ENCODE measurements around the gene PILRA. TPM values are rescaled to one million over a fixed set of nuclear protein-coding genes. Genes with fewer than 3 reads are reported as not detected.

The PILRA gene
- total and polyA plus RNA-seq, 2 of the 8 experiments (the other 6 are each of a cell fraction or from before 2014, with no cell fraction given) = 7.6 to 10.6 TPM

- Histone ChIP-seq H3K4me3 (ENCODE audit: extremely low read depth in 1 of 4, insufficient read depth in 2 of 4, low read depth in 3 of 4, low read length in 4 of 4) (no peak overlapping the region), H3K27ac (ENCODE audit: low read depth, low read length) (no peak overlapping the region), H3K23ac (ENCODE audit: insufficient read length) (no peak overlapping the region), H3K27me3 (replicated peaks in 1 of 4; ENCODE audit: control insufficient read depth in 3 of 4, extremely low read depth in 1 of 4, insufficient read depth in 3 of 4, low read length in 3 of 4) (no peaks in the 10 kb centered on the region), H3K36me3 (ENCODE audit: control insufficient read depth in 2 of 4, insufficient read depth in 4 of 4, low read length in 3 of 4) (peaks cover 8 to 40% (median 25%) of the 10 kb centered on the region in 4 experiments), H4K91ac (replicated peaks; ENCODE audit: insufficient read length, low read length) (no peak overlapping the region), H3K23me2 (ENCODE audit: low read depth, low read length) (no peaks in the 10 kb centered on the region), H2BK120ac (replicated peaks; ENCODE audit: low read depth, low read length) (no peak overlapping the region), H4K5ac (ENCODE audit: insufficient read length, low read depth, low read length) (no peak overlapping the region), H2BK5ac (ENCODE audit: low read depth, low read length) (no peak overlapping the region), H3K18ac (ENCODE audit: extremely low read depth, low read length) (no peak overlapping the region), H3K56ac (replicated peaks; ENCODE audit: insufficient read length, low read depth, low read length) (no peak overlapping the region), H4K20me1 (replicated peaks in 1 of 2; ENCODE audit: control insufficient read depth in 1 of 2, insufficient read depth in 2 of 2, low read length in 2 of 2) (peaks cover 0 to 4% of the 10 kb centered on the region in 2 experiments), H2AK5ac (ENCODE audit: low read depth, low read length) (no peak overlapping the region), H3K4me2 (ENCODE audit: insufficient read depth in 1 of 2, low read depth in 2 of 2, low read length in 2 of 2) (no peak overlapping the region), H3K9me3 (ENCODE audit: insufficient read depth in 2 of 2, low read depth in 1 of 2, low read length in 1 of 2) (no peaks in the 10 kb centered on the region), H4K8ac (ENCODE audit: extremely low read depth, insufficient read depth, low read length) (no peak overlapping the region), H3K4ac (replicated peaks; ENCODE audit: insufficient read length, low read depth, low read length) (no peak overlapping the region), H3K4me1 (replicated peaks in 1 of 4; ENCODE audit: control insufficient read depth in 3 of 4, insufficient read depth in 4 of 4, low read length in 3 of 4) (no peaks in the 10 kb centered on the region), H3K14ac (ENCODE audit: insufficient read length) (no peak overlapping the region), H2BK12ac (ENCODE audit: low read depth, low read length) (no peak overlapping the region), H2BK15ac (ENCODE audit: low read length) (no peak overlapping the region), H2BK20ac (ENCODE audit: low read length) (no peak overlapping the region), H3K79me1 (ENCODE audit: low read depth, low read length) (peaks cover 2% of the 10 kb centered on the region; the same call in 1 of the 2 replicates), H3K9ac (replicated peaks in 1 of 4; ENCODE audit: extremely low read depth in 1 of 4, low read depth in 3 of 4, low read length in 3 of 4) (no peak overlapping the region), H3K79me2 (ENCODE audit: control insufficient read depth in 1 of 2, insufficient read depth in 2 of 2, low read length in 2 of 2) (peaks cover 0 to 3% of the 10 kb centered on the region in 2 experiments; a peak in 1 of 4 replicates), H2AFZ (ENCODE audit: low read length) (no peak overlapping the region)
- 88% methylated on average over 6 of the region's 6 CpGs; no CpG with 5 or more reads in 1 of the 2 experiments for WGBS, 2 experiments (ENCODE audit: extremely low coverage in 1 of 2, insufficient coverage in 1 of 2, insufficient read length in 1 of 2, insufficient replicate concordance in 2 of 2, low coverage in 1 of 2, low lambda C conversion rate in 2 of 2, missing lambda C conversion rate in 1 of 2)
- ChIA-PET POLR2A (ENCODE audit: partially characterized antibody) (no interaction called here), CTCF (ENCODE audit: partially characterized antibody) (interaction anchor here (0.7 to 2.9 kb wide), 3 partner anchors 64 to 69 kb away, joined by 4 to 6 read pairs (median 6); no protein-coding TSS in a partner anchor)
- FAIRE-seq = no peak
- TF ChIP-seq POLR2AphosphoS5 (IDR thresholded peaks at IDR 0.05; ENCODE audit: low read depth, low read length) (no peak), CREB1 (IDR thresholded peaks at IDR 0.05) (no peak), USF2 (IDR thresholded peaks at IDR 0.05; ENCODE audit: low read length) (no peak), ZNF274 (IDR thresholded peaks at IDR 0.05; ENCODE audit: borderline replicate concordance, extremely low read depth, low read length) (no peak), RXRA (IDR thresholded peaks at IDR 0.05; ENCODE audit: insufficient read depth, low read depth, low read length) (no peak), EZH2 (IDR thresholded peaks at IDR 0.05; ENCODE audit: low read depth, low read length, severe bottlenecking) (no peak), JUND (IDR thresholded peaks at IDR 0.05; ENCODE audit: low read length) (no peak), RBBP5 (IDR thresholded peaks at IDR 0.05; ENCODE audit: borderline replicate concordance, low read depth, low read length) (no peak), SAP30 (IDR thresholded peaks at IDR 0.05; ENCODE audit: insufficient read depth, insufficient replicate concordance, low read length) (no peak), HDAC6 (IDR thresholded peaks at IDR 0.05; ENCODE audit: low read depth, low read length) (no peak), CHD2 (IDR thresholded peaks at IDR 0.05; ENCODE audit: low read length) (no peak), PHF8 (conservative IDR thresholded peaks at IDR 0.05; ENCODE audit: low read depth, low read length) (no peak)
- DNase-seq (ENCODE audit: low read depth in 1 of 2, low spot score in 2 of 2) = no peak
These were observed 30.5 kb upstream of the PILRA start for GRCh38 chr7:100342765-100343164.
